ENCODE measurements around the gene MMEL1.
A peak's percentile ranks its signal among the peaks of the same experiment; 100 is the strongest.
"Not testable (repeated sequence)": the region's sequence is repeated elsewhere in the genome, so short reads cannot be mapped to it uniquely, and the experiment has no call there.

Gene MMEL1

GRCh38 chr1:2625748-2626147 is 7.1 kb downstream of the MMEL1 start:
- not testable (repeated sequence) for DNase-seq

GRCh38 chr1:2625311-2625710 is 7.5 kb downstream of the MMEL1 start:
- no peak for DNase-seq

- DNase-seq, result no peak
These were observed 8.0 kb downstream of the MMEL1 start for GRCh38 chr1:2624735-2625300.

GRCh38 chr1:2623571-2624337 is 9.1 kb downstream of the MMEL1 start:
- DNase-seq, result no peak

- no peak for DNase-seq
These were observed 14.8 kb downstream of the MMEL1 start for GRCh38 chr1:2617971-2618470.

GRCh38 chr1:2614145-2614544 is 18.7 kb downstream of the MMEL1 start:
- DNase-seq, result no peak

- DNase-seq, result no peak
These were observed 20.0 kb downstream of the MMEL1 start for GRCh38 chr1:2612591-2613365.

- no peak for DNase-seq
These were observed 21.0 kb downstream of the MMEL1 start for GRCh38 chr1:2611621-2612437.

GRCh38 chr1:2611031-2611501 is 21.8 kb downstream of the MMEL1 start:
- DNase-seq, result peak in 1 of 6 experiments; percentile 8

- no peak for DNase-seq
These were observed 22.5 kb downstream of the MMEL1 start for GRCh38 chr1:2610036-2610959.

GRCh38 chr1:2609319-2610035 is 23.3 kb downstream of the MMEL1 start:
- DNase-seq, result no peak

- no peak for DNase-seq
These were observed 25.1 kb downstream of the MMEL1 start for GRCh38 chr1:2607641-2608091.

- no peak for DNase-seq
These were observed 25.8 kb downstream of the MMEL1 start for GRCh38 chr1:2606881-2607621.

GRCh38 chr1:2606396-2606880 is 26.4 kb downstream of the MMEL1 start:
- no peak for DNase-seq

- no peak for DNase-seq
These were observed 27.1 kb downstream of the MMEL1 start for GRCh38 chr1:2605509-2606395.

GRCh38 chr1:2604844-2605508 is 27.8 kb downstream of the MMEL1 start:
- no peak for DNase-seq

- no peak for DNase-seq
These were observed 28.5 kb downstream of the MMEL1 start for GRCh38 chr1:2604156-2604843.
